ENCODE results near the gene ILDR1.
"Not testable (repeated sequence)": the region's sequence is repeated elsewhere in the genome, so short reads cannot be mapped to it uniquely, and the experiment has no call there.

The ILDR1 gene

DNA sequence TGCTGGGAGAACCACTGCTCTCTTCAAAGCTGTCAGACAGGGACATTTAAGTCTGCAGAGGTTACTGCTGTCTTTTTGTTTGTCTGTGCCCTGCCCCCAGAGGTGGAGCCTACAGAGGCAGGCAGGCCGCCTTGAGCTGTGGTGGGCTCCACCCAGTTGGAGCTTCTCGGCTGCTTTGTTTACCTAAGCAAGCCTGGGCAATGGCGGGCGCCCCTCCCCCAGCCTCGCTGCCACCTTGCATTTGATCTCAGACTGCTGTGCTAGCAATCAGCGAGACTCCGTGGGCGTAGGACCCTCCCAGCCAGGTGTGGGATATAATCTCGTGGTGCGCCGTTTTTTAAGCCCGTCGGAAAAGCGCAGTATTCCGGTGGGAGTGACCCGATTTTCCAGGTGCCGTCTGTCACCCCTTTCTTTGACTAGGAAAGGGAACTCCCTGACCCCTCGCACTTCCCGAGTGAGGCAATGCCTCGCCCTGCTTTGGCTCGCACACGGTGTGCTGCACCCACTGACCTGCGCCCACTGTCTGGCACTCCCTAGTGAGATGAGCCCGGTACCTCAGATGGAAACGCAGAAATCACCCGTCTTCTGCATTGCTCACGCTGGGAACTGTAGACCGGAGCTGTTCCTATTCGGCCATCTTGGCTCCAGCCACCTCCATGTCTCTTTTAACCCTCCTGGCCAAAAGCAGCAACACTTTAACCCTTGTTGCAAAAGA, 83.7 kb downstream of the ILDR1 start:
- not testable (repeated sequence) for DNase-seq

Data from CD4-positive, alpha-beta T cell treated with Interferon gamma for 1 hour (primary cell).